GM10248 (cell line): ENCODE measurements around the gene CTIF.

Source experiments
- CTCF ChIA-PET: fragments of 300-600 bp; sonication (Branson Sonifier 250); formaldehyde crosslinking; extraction: SDS; loops from one replicate; lab custom pipeline; 2021; ENCODE audit warnings: antibody characterized with exemption; lab: Yijun Ruan, JAX
- POLR2A ChIA-PET: fragments of 350-650 bp; sonication (Branson Sonifier 250); formaldehyde crosslinking; extraction: SDS; loops from one replicate; lab custom pipeline; 2020; ENCODE audit warnings: antibody characterized with exemption; lab: Yijun Ruan, JAX
- DNase-seq: peaks from one replicate; pipeline ENCODE4 v3.0.0; 2012; ENCODE audit errors: extremely low spot score
- TF ChIP-seq, protein P1 (sequence below): IDR thresholded peaks from 2 replicates; pipeline ENCODE4 v1.5.1; 2012; ENCODE audit warnings: mild to moderate bottlenecking, low read depth; ENCODE audit errors: extremely low read depth, missing control alignments, control extremely low read depth

CTIF gene

GRCh38 chr18:48657447-48658120, 118.8 kb downstream of the CTIF start:
- TF ChIP-seq, protein P1, sequence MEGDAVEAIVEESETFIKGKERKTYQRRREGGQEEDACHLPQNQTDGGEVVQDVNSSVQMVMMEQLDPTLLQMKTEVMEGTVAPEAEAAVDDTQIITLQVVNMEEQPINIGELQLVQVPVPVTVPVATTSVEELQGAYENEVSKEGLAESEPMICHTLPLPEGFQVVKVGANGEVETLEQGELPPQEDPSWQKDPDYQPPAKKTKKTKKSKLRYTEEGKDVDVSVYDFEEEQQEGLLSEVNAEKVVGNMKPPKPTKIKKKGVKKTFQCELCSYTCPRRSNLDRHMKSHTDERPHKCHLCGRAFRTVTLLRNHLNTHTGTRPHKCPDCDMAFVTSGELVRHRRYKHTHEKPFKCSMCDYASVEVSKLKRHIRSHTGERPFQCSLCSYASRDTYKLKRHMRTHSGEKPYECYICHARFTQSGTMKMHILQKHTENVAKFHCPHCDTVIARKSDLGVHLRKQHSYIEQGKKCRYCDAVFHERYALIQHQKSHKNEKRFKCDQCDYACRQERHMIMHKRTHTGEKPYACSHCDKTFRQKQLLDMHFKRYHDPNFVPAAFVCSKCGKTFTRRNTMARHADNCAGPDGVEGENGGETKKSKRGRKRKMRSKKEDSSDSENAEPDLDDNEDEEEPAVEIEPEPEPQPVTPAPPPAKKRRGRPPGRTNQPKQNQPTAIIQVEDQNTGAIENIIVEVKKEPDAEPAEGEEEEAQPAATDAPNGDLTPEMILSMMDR: no peak
- no peak for DNase-seq
- CTCF ChIA-PET: interaction anchor here (0.8 kb wide), 1 partner anchor 17 kb away, joined by 3 read pairs; no protein-coding TSS in a partner anchor
- POLR2A ChIA-PET: no interaction called here

DNA sequence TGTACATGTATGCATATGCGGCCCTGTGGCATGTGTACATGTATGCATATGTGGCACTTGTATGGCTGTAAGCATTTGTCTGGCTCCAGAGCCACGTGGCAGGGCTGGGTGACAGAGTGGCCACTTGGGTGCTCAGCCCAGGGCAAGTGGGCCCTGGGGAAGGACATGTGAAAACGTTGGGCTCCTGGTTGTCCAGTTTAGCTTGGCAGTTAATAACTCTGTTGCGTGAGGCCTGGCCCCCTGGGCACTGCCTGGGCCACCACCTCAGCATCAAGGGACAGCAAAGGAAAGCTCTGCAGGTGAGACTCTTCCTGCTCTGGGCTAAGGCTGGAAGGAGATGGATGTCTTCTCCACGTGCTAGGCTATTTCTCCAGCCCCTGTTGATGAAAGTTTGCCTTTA, 119.9 kb downstream of the CTIF start:
- ChIA-PET CTCF (interaction anchor here (1.1 kb wide), 1 partner anchor 9 kb away, joined by 3 read pairs; no protein-coding TSS in a partner anchor), POLR2A (no interaction called here)
- TF ChIP-seq, protein P1: no peak
- DNase-seq: no peak

DNA sequence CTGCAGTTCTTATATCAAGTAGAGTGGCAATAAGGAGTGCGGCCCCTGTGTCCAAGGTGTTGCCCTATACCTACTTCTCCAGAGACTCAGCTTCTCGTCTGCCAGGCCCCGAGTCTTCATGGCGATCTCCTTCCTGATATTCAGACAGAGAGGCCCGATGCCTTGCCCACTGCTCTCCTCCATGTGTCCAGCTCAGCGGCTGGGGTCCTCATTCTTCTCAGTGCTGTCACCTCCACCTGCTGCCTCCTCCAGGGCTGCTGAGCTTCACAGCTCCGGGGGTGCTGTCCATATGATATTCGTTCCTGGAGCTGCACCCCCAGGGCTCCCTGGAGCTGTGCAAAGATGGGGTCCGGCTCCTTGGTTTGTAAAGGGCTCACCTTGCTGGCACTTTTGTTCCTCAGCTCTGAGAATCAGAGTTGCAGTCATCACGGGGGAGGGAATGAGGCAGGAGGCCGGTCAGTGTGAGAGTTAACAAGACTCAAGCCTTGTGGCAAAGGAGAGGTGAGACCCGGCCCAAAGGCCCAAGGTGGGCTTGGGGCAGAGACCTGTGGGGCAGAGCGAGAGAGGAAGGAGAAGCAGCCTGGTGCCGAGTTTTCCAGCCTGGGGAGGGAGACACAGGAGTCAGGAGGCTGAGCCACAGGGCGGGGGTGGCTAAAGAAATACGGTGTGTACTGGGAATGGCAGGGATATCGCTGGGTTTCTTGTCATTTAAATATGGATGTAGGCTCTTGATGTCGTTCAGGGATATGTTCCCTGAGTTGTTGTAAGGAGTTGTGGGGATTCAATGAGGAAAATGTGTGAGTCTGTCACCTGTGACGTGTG, 120.6 kb downstream of the CTIF start:
- TF ChIP-seq, protein P1: no peak
- POLR2A ChIA-PET: no interaction called here

DNA sequence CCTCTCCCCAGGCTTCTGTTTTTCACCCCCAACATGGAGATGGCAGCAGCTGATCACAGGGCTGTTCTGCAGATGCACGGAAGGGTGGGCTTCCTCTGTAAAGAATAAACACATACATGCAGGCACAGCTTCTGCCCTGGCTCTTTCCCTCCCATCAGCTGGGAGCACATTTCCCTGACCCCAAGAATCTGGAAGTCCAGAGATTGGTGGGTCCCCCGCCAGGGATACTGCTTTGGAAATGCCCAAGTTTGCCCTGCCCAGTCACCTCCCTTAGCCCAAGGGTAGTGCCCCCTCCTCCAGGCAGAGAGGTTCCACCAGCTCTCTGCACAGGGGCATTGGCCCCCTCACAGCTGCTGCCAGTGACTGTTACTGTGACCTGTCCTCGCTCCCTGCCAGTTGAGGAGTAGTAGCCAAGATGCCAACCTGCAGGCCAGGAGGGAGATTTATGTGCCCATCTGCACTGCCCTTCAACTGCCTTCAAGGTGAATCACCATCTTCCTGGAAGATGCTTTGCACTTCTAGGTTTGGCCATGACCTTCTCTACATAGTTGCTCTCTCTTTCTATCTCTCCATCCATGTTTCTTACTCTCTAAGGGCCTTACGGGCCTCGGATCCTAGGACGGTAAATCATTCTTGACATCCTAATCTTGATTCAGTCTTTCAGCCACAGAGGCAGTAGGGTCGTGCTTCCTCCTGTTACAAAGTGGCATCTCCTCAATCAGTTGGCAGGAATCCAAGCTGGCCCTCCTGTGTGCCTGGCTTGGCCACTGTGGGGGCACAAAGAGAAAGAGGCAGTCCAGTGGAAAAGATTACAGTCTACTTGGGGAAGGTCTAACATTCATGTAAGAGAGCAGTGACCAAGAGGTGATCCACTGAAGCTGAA, 121.8 kb downstream of the CTIF start:
- ChIA-PET CTCF (no interaction called here), POLR2A (no interaction called here)
- no peak for DNase-seq
- TF ChIP-seq, protein P1: no peak

More for the DNA sequence above, 120.6 kb downstream of the CTIF start:
- DNase-seq: no peak
- CTCF ChIA-PET: interaction anchor here (1.1 kb wide), 1 partner anchor 8 kb away, joined by 3 read pairs; no protein-coding TSS in a partner anchor

DNA sequence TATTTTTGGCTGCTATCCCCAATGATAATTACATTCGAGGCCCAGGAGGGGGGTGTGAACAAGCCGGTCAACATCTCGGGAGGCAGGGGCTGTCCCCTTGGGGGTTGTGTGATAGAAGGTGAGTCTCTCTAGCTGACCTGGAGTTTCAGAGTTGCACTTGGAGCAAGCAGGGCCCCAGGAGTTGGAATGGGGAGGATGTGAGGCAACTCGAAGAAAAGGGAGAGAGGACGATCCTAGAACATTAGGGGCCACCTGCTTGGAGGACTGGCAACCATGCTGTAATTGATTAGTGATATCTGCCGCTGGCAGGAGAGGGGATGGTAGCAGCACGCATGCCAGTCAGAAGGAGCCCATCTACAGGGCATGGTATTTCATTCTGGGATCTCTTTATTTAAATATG, 122.6 kb downstream of the CTIF start:
- POLR2A ChIA-PET: no interaction called here
- CTCF ChIA-PET: no interaction called here
- no peak for DNase-seq
- TF ChIP-seq, protein P1: no peak
